Kidney (tissue), 14 donors: Measurements from ENCODE around the gene RAB3C. TPM values are rescaled to one million over a fixed set of nuclear protein-coding genes. Genes with fewer than 3 reads are reported as not detected.

Experiments
- DNase-seq, 5 donors: peaks; one replicate each; pipeline ENCODE4 v3.0.0-alpha.2; 2013 to 2020
- FAIRE-seq: peaks from 2 replicates; lab custom pipeline; 2012; peaks lifted over from hg19 to GRCh38; lab: Jason Lieb, UNC
- H3K27ac ChIP-seq, 2 donors: one replicate each; pipeline ENCODE4 v1.7.0; 2013; ENCODE audit warnings: low read depth in 2 of 2, low read length in 2 of 2, inconsistent platforms in 1 of 2
- H3K27me3 ChIP-seq: one replicate; pipeline ENCODE4 v1.7.1; 2013; ENCODE audit warnings: low read length, inconsistent platforms; ENCODE audit not compliant: control insufficient read depth, insufficient read depth
- H3K36me3 ChIP-seq, 3 donors: one replicate each; pipeline versions ENCODE4 v1.7.0 to v1.7.1; 2013; ENCODE audit warnings: low read length in 3 of 3, control low read depth in 1 of 3, inconsistent platforms in 1 of 3; ENCODE audit not compliant: insufficient read depth in 3 of 3, control insufficient read depth in 2 of 3
- H3K4me1 ChIP-seq, 3 donors: one replicate each; pipeline versions ENCODE4 v1.7.0 to v1.7.1; 2013; ENCODE audit warnings: low read length in 3 of 3, inconsistent platforms in 1 of 3, low read depth in 1 of 3; ENCODE audit not compliant: control insufficient read depth in 2 of 3, insufficient read depth in 2 of 3
- H3K4me3 ChIP-seq, 3 donors: one replicate each; pipeline versions ENCODE4 v1.7.0 to v1.8.1; 2013; ENCODE audit warnings: low read length in 3 of 3, control low read depth in 1 of 3, inconsistent platforms in 1 of 3
- H3K9ac ChIP-seq, 3 donors: one replicate each; pipeline versions ENCODE4 v1.7.0 to v1.7.1; 2013; ENCODE audit warnings: low read length in 3 of 3, control low read depth in 1 of 3, inconsistent platforms in 1 of 3
- H3K9me3 ChIP-seq, 3 donors: one replicate each; pipeline versions ENCODE4 v1.7.0 to v1.7.1; 2013; ENCODE audit warnings: low read length in 3 of 3, control low read depth in 1 of 3, inconsistent platforms in 1 of 3; ENCODE audit not compliant: control insufficient read depth in 2 of 3, insufficient read depth in 1 of 3
- intact Hi-C: fragments of 100-400 bp; cut with DNase I; formaldehyde crosslinking; loops from one replicate; pipeline ENCODE4 v1.11.1; 2022
- polyA plus RNA-seq: library from polyadenylated mRNA; stranded (reverse); fragments of 350-450 nt; fragmentation: Illumina TruSeq; extraction: RNeasy Lipid Tissue Mini Kit (QIAGEN cat#74804); gene quantifications from one replicate; pipeline ENCODE4 v1.2.3, GENCODE V29; 2014; ENCODE audit warnings: low read depth, low replicate concordance; ENCODE audit not compliant: insufficient read depth
- total RNA-seq: library from RNA; stranded (reverse); fragmentation: NEBNext Ultra II Directional; extraction: Animal tissue kit (Norgen Biotek cat#: 25700); gene quantifications from one replicate; pipeline ENCODE4 v1.2.1, GENCODE V29; 2021
- TF ChIP-seq, protein P1 (sequence below): IDR thresholded peaks from 3 replicates; pipeline ENCODE4 v1.5.1; 2012; ENCODE audit warnings: mild to moderate bottlenecking, moderate library complexity, borderline replicate concordance; ENCODE audit not compliant: insufficient read depth; ENCODE audit errors: extremely low read depth
- donor health status: control.
- donor health status: control.
- donor health status: control.
- donor health status: control.
- donor health status: control.
- donor health status: DM: yes; HTN: yes; CAD: no.
- donor health status: Normal renal cell carcinoma (clear cell type).

RAB3C gene
- total and polyA plus RNA-seq, 2 donors from 2014 or later = 3.7 TPM; not detected in 1

DNA sequence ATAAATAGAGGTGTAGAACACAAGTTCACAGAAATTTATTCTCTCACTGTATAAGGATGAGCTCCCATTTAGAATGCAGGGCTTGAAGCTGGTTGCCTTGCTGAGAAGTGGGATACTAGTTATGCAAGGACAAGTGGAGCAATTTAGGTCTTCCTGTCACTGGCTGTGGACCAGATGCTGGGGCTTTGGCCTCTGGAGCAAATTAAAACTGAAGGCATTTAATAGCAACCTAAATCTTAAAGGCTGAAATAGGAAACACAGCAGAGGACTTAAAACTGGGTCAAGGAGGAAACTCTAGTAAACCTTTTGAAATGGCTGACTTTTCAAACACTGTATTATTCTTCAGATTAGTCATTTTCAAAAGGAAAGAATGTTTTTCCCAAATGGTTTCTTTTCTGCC lies 319.4 kb downstream of the RAB3C start:
- TF ChIP-seq, protein P1, sequence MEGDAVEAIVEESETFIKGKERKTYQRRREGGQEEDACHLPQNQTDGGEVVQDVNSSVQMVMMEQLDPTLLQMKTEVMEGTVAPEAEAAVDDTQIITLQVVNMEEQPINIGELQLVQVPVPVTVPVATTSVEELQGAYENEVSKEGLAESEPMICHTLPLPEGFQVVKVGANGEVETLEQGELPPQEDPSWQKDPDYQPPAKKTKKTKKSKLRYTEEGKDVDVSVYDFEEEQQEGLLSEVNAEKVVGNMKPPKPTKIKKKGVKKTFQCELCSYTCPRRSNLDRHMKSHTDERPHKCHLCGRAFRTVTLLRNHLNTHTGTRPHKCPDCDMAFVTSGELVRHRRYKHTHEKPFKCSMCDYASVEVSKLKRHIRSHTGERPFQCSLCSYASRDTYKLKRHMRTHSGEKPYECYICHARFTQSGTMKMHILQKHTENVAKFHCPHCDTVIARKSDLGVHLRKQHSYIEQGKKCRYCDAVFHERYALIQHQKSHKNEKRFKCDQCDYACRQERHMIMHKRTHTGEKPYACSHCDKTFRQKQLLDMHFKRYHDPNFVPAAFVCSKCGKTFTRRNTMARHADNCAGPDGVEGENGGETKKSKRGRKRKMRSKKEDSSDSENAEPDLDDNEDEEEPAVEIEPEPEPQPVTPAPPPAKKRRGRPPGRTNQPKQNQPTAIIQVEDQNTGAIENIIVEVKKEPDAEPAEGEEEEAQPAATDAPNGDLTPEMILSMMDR = no peak
- Histone ChIP-seq H3K9me3 (no peaks in the 10 kb centered on the region), H3K27me3 (no peaks in the 10 kb centered on the region), H3K36me3 (no peaks in the 10 kb centered on the region), H3K4me1 (no peaks in the 10 kb centered on the region), H3K4me3 (no peak overlapping the region), H3K27ac (no peak overlapping the region), H3K9ac (no peak overlapping the region)
- intact Hi-C loops = no loop called here
- FAIRE-seq = no peak
- peak in 1 of 5 donors; percentile 51 for DNase-seq

DNA sequence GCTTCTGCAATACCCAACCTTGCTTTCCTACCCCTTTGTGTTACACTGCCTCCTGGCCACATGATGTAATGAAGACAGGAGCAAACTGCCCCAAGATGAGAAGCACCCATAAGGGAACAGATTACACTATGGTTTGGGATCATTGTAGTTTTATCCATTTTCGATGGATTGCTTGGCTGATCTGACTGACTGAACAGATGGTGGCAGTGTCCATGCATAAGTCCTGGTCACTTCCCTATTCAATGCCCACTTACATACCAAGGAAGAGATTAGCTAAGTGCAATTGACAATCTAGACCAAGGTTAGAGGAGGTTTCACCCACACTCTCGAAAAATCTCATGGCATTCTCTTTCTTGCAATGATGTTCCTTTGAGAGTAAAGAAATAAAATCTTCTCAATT lies 319.9 kb downstream of the RAB3C start:
- Histone ChIP-seq H3K36me3 (no peaks in the 10 kb centered on the region), H3K9ac (no peak overlapping the region), H3K9me3 (no peaks in the 10 kb centered on the region), H3K4me3 (no peak overlapping the region), H3K27me3 (no peaks in the 10 kb centered on the region), H3K27ac (no peak overlapping the region), H3K4me1 (no peaks in the 10 kb centered on the region)
- FAIRE-seq = no peak
- no peak for DNase-seq
- intact Hi-C loops = no loop called here
- TF ChIP-seq, protein P1 = no peak

DNA sequence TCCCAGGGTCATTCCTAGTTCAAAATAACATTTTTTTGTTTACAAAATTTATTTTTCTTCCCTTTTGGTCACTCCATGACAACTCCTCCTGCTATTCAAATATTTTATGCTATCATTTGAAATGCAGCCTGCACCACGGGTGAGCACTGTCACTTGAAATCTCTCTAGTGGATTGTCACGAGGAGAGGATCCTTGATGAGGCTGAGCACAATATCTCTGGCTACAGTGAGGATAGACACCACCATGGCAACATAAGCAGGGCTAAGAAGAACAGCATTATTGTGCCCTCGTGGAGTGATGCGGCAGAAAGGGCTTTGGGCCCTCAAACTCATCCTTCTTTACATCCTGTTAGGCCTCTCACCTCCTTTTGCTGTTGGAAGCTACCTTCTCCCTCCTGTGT lies 321.9 kb downstream of the RAB3C start:
- H3K27me3 ChIP-seq = no peaks in the 10 kb centered on the region
- H3K4me3 ChIP-seq = no peak overlapping the region
- no peaks in the 10 kb centered on the region for H3K36me3 ChIP-seq
- no peak overlapping the region for H3K9ac ChIP-seq
- H3K9me3 ChIP-seq = no peaks in the 10 kb centered on the region
- TF ChIP-seq, protein P1 = no peak
- H3K4me1 ChIP-seq = no peaks in the 10 kb centered on the region
- intact Hi-C loops = no loop called here
- no peak for DNase-seq
- FAIRE-seq = no peak
- H3K27ac ChIP-seq = peak overlapping the region in 1 of 2 donors; percentile 2

DNA sequence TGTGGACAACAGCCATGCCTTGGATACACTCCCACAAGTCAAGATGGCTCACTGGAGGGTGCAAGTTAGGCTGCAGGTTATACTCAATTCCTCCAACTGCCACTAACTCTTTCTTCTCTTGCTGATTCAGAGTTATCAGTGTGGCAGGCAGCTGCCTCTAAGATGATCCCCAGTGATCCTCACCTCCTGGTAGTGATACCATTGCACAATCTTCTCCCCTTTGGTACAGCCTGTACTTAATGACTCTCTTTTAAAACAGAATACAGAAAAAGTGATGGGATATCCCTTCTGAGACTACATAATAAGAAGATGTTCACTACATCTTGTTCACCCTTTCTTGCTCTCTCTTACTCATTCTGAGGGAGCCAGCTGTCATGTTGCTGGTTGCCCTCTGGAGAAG lies 323.1 kb downstream of the RAB3C start:
- TF ChIP-seq, protein P1 = no peak
- intact Hi-C loops = no loop called here
- no peaks in the 10 kb centered on the region for H3K4me1 ChIP-seq
- no peak overlapping the region for H3K27ac ChIP-seq
- no peak overlapping the region for H3K9ac ChIP-seq
- no peaks in the 10 kb centered on the region for H3K27me3 ChIP-seq
- FAIRE-seq = no peak
- DNase-seq = no peak
- H3K36me3 ChIP-seq = no peaks in the 10 kb centered on the region
- no peak overlapping the region for H3K4me3 ChIP-seq
- H3K9me3 ChIP-seq = no peaks in the 10 kb centered on the region
